Fibroblast of skin of right biceps (primary cell): Measurements from ENCODE around the gene ASTL.
"Not testable (repeated sequence)": the region's sequence is repeated elsewhere in the genome, so short reads cannot be mapped to it uniquely, and the experiment has no call there.

Source experiments
- DNase-seq: peaks from one replicate; pipeline ENCODE4 v3.0.0-alpha.2; 2013

The ASTL gene

DNA sequence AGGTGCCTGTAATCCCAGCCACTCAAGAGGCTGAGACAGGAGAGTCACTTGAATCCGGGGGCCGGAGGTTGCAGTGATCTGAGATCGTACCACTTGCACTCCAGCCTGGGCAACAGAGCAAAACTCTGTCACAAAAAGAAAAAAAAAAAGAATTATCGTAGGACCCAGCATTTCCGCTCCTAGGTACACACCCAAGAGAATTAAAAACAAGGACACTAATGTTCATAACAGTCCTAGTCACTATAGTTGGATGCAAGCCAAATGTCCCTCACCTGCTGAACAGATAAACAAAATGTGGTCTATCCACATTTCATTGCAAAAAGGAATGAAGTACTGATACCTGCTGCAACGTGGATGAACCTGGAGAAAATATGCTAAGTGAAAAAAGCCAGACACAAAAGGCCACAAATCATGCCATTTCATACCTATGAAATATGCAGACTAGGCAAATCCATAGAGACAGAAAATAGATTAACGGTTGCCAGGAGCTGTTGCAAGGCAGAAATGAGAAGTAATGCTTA lies 43.1 kb downstream of the ASTL start:
- no peak for DNase-seq

- no peak for DNase-seq
Measured at GRCh38 chr2:96093528-96093927, 44.8 kb downstream of the ASTL start.

GRCh38 chr2:96092951-96093350 lies 45.4 kb downstream of the ASTL start:
- DNase-seq = no peak

DNA sequence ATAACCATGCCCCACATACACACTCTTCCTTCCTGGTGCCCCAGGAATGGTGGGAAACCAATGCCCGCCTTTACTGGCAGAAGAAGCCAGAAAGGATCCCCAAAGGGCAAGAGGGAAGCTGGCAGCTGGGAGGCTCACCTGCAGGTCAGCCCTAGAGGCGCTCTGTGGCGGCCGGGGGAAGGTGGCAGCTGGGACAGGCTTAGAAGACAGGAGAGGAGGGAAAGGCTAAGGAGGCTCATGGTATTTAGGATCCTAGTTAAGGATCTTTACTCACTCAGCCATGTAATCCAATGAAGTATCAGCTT lies 45.8 kb downstream of the ASTL start:
- DNase-seq = no peak

DNA sequence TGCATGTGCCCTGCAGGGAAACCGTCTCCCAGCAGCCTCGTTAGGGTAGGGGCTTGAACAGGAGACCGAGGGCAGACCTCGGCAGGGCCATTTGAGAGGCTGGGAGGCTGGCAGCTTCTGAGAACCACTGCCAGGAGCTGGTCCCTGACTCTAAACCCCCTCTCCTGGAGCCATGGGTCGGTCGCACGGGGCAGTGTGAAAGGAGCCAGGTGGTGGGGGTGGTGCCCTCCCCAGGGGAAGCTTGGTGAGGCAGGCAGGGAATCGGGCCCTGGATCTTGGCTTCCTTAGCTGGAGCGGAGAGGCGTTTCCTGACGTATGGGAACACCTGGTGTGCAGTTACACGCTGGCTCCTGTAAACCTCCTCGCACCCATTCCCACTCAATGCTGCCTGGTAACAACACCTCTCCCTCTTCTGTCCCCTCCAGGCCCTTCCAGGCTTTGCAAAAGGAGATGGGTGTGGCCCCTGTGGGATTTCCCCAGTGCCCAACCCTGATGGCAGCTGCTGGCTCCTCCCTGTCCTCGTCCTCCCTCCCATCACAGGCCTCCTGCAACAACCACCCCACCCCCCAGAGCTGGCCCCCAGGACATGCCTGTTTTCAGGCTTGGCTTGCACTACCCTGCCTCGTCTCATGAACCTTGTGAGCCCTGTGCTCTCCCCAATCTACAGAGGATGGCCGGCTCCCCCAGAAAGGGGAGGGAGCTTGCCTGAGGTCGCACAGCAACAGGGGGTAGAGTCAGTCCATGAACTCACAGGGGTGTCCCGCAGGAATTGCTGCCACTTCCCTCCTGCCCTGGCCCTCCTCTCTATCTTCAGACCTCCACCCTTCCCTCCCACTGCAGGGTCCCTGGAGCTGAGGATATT lies 46.4 kb downstream of the ASTL start:
- no peak for DNase-seq

DNA sequence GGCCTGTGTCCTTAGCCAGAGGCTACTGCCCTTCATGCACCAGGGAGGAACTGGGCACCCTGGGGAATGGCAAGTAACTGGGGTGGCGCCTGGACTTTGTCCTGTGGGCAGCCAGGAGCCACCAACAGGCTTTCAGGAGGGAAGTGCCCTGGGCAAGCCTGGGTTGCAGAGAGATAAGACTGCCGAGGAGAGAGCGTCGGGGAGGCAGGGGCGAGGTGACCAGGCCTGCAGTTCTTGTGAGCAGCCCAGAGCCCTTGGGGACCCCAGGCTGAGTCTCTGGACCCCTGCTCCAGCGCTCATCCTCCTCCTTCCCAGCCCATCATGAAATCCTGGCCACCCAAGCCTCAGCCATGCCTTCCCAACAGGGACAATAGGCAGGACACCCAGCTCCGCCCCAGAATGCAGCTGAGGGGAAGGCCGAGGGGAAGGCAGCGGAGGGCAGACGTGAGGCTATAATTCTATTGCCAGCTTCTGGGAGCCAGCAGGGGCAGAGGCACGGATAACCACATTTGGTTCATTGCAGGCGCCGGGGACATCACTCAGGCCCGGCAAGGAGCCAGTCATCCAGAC lies 47.1 kb downstream of the ASTL start:
- no peak for DNase-seq

GRCh38 chr2:96090196-96090926 lies 47.9 kb downstream of the ASTL start:
- DNase-seq = peak; percentile 11

- DNase-seq = no peak
Measured at GRCh38 chr2:96089356-96090195, 48.7 kb downstream of the ASTL start.

DNA sequence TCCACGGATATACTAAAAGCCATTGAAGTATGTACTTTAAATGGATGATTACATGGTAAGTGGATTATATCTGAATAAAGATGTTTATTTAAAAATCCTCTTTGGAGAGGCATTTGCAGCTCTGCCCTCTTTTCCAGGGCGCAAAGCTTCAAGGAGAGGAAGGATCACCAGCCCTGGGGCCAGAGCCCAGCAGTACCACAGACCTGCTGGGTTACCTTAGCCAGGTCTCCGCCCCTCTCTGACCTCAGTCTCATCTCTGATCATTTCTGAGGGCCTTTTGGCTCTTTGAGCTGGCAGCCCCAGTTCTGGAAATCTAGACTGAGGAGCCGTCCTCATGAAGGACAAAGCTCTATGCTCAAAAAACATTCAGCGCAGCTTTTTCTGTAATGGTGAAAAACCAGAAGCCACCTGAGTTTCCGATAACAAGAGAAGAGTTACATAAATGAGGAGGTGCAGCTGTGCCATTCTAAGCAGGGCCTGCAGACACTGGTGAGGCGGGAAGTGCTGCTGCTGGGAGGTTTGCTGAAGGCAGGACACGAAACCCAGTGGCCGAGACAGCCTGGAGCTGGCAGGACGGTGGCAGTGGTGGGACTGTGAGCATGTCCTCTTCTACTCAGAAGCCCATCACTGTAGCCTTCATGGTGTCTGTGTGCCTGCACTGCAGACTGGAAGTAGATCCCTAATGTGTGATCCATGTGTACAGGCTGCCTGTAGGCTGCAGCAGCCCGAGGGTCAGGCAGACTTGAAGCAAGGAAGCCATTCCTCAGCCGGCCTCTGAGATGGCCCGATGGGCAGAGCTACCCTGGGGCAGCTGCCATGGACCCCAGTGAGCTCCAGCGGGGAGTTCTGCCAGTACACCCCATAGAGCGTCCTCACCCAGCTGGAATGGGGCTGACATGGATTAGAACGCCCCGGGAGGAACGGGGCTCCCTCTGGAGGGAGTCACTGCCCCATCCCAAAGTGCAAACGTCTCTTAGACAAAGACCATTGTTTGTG lies 49.7 kb downstream of the ASTL start:
- no peak for DNase-seq

GRCh38 chr2:96087130-96087529 lies 51.2 kb downstream of the ASTL start:
- no peak for DNase-seq

DNA sequence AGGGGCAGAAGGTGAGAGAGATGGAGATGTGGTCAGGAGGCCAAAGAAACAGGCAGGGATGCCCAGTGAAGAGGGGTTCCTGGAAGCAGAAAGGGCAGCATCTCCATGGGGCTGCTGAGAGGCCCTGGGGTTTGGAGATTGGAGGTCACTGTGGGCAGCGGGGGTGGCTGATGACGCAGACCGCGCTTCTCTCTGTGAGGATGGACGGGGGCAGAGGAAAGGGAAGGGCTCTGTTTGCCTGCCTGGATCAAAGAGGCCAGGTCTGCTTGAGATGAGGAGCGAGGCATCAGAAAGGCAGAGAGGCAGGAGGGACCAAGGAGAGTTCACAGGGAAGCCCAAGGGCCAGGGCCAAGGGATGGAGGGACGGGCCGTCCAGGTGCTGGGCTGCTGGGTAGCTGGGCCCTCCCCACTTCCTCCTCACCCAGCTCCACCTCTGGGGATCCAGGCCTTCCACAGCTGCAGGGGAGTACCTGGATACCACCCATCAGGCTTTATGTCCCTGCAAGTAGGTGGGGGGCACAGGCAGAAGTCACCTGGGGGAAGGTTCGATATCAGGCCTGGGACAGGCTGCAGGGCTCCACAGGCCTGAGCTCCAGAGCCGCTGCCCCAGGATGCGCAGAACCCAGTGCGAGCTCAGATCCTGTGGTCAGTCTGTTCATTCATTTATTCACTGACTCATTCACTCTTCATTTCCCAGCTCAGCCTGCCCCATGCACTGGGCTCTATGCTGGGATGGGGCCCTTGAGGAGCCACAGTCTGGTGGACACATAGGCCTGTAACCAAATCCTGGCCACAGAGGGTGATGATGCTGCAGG lies 52.6 kb downstream of the ASTL start:
- DNase-seq = no peak

DNA sequence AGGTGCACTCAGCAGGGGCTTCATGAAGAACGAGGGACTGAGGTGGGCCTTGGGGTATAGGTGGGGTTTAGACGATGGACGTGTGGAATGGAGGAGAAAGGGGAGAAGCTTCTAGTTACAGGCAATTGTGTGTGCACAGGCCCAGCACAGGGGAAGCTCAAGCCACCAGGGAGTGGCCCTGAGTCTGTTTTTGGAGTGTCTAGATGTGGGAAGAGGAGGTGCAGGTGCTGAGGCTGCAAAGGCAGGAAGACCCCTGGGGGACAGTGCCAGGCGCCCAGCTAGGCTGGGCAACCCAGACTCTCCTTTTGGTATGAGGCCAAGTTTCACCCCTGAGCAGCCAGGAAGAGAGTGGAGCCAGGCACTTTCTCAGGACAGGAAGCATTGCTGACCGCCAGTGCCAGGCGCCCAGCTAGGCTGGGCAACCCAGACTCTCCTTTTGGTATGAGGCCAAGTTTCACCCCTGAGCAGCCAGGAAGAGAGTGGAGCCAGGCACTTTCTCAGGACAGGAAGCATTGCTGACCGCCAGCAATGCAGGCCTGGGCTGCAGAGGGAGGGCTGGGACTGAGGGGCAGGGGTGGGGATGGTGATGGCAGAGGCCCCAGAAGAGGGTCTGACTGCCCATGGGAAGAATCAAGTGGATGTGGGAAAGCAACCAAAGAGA lies 53.3 kb downstream of the ASTL start:
- DNase-seq = not testable (repeated sequence)

- no peak for DNase-seq
Measured at GRCh38 chr2:96083989-96084857, 54.1 kb downstream of the ASTL start.

GRCh38 chr2:96083064-96083939 lies 55.0 kb downstream of the ASTL start:
- DNase-seq = no peak

DNA sequence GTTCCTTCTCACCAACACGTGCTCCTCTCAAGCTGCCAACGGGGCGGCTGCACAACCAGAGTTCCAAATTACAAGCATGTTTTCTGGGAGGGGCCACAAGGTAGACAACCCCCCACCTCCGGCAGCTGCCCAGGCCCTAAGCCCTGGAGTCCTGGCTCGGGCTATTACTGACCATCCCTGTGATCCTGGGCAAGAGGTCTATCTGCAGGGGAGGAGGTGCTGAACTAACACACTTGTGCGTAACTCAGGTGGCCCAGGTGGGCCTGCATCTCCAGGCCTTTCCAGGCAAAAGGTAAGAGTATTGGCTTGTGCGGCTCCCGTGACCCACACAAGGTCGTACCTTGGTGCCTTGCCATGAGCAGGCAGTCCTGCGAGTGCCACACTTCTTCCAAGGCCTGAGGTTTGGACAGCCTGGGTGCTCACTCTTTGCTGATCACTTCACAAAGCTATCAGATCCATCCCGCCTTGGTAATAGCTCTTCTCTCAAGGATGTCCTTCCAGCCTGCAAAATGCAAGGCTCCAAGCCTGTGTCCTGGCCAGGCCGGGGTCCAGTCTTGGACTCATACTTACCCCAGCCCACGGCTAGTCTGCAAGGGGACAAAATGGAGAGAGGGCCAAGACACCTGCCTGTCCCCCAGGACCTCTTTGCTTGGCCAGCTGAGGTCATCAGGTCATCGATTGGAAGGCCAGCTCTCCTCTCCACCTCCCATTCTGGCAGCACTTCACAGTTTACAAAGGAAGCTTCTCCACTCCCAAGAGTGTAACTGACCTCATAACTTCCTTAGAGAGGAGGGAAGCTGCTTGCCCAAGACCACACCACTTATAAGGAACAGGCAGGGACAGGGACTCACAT lies 55.9 kb downstream of the ASTL start:
- DNase-seq = no peak

- DNase-seq = no peak
Measured at GRCh38 chr2:96081042-96081441, 57.3 kb downstream of the ASTL start.

DNA sequence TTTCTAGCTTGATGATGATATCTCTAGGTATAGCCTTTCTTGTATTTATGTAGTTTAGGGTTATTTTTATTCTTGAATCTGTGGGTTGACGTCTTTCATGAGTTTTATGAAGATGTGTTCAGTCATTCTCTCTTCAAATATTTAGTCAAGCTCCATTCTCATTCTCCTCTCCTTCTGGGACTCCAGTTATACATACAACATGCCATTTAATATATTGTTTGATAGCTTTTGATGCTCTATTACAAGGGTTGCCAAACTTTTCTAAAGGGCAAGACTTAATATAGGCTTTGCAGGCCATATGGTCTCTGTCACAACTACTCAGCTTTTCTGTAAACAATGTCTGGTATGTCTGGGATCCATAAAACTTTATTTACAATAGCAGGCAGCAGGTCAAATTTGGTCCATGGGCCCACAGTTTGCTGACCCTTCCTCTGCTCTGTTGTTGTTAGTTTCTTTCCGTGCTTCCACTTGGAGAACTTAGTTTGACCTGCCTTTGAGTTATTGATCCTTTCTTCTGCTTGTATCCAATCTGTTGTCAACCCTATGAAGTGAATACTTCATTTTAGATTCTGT lies 63.0 kb downstream of the ASTL start:
- no peak for DNase-seq
